ENCODE data around the gene GMNC.

Gene GMNC

DNA sequence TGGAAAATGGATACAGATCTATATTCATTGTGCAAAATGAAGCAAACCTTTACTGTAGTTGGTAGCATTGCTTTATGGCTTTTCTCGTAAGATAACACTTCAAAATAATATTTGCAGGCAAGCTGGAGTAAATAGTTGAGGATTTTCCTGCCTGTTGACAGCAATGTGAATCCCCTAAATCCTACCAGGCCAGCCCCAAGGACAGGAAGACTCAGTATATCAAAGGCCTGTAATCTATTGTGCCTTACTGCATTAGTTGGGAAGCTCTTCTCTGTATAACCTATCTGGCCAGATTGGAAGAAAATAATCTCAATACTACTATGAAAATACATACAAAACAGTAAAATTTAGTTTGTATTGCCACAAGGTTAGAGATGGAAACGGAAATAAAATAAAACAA is 4.6 kb upstream of the GMNC start:
- TF ChIP-seq, protein P1, sequence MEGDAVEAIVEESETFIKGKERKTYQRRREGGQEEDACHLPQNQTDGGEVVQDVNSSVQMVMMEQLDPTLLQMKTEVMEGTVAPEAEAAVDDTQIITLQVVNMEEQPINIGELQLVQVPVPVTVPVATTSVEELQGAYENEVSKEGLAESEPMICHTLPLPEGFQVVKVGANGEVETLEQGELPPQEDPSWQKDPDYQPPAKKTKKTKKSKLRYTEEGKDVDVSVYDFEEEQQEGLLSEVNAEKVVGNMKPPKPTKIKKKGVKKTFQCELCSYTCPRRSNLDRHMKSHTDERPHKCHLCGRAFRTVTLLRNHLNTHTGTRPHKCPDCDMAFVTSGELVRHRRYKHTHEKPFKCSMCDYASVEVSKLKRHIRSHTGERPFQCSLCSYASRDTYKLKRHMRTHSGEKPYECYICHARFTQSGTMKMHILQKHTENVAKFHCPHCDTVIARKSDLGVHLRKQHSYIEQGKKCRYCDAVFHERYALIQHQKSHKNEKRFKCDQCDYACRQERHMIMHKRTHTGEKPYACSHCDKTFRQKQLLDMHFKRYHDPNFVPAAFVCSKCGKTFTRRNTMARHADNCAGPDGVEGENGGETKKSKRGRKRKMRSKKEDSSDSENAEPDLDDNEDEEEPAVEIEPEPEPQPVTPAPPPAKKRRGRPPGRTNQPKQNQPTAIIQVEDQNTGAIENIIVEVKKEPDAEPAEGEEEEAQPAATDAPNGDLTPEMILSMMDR (IDR thresholded peaks at IDR 0.05; ENCODE audit: borderline replicate concordance, control extremely low read depth, extremely low read depth, insufficient read depth, missing control alignments) = no peak
- in situ Hi-C loops (cut with MboI; ENCODE audit: low sequenced_read_pairs, unreplicated experiment) = no loop called here
- no peak for DNase-seq (ENCODE audit: low spot score)

DNA sequence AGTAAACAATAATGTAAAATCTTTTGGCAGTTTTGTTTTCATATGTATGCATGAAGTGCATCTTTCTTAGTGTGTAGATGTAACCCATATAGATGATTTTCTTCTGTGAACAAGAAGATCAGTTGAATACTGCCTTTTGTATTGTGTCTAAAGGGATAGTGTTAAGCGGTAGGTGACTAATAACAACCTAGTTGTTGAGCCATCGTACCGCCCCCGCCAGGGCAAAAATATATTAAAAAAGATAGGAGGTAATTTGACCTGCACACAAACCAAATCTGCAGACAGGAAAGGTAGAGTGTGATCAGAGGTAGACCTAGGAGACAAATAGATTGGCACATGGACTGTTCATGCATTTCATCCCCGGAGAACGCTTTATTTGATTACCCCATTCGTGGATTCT is 3.3 kb upstream of the GMNC start:
- no peak for DNase-seq (ENCODE audit: low spot score)
- in situ Hi-C loops (cut with MboI; ENCODE audit: low sequenced_read_pairs, unreplicated experiment) = no loop called here

DNA sequence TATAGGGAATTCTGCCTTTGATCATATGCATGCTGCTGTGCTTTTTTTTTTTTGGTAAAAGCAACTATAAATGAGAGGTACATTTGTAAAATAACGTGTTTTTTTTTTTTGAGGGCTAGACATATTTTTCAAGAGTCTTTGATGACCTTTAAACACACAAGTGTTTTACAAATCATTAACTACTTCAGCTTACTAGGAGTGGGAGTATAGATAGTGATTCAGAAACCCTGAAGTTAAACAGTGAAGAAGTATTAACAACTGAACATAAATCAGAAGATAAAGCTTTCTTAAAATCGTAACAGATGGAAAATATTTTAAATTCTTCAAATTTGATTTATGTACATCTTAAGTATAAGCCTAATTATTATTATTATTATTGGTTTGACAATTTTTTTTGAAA is 2.9 kb upstream of the GMNC start:
- no peak for DNase-seq (ENCODE audit: low spot score)
- in situ Hi-C loops (cut with MboI; ENCODE audit: low sequenced_read_pairs, unreplicated experiment) = no loop called here
- TF ChIP-seq, protein P1 (IDR thresholded peaks at IDR 0.05; ENCODE audit: borderline replicate concordance, control extremely low read depth, extremely low read depth, insufficient read depth, missing control alignments) = no peak

More for the DNA sequence above, 3.3 kb upstream of the GMNC start:
- TF ChIP-seq, protein P1 (IDR thresholded peaks at IDR 0.05; ENCODE audit: borderline replicate concordance, control extremely low read depth, extremely low read depth, insufficient read depth, missing control alignments) = no peak

DNA sequence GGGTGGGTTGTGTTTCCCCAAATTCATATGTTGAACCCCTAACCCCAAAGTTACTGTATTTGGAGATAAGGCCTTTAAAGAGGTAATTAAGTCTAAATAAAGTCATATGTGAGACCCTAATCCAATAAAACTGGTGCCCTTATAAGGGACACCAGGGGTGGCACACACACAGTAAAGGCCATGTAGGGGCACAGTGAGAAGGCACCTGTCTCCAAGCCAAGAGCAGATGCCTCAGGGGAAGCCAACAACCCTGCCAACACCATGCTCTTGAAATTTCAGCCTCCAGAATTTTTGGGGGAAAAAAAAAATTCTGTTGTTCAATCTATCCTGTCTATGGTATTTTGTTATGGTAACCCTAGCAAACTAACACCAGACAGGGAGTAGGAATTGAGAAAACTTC is 1.5 kb upstream of the GMNC start:
- DNase-seq (ENCODE audit: low spot score) = no peak
- TF ChIP-seq, protein P1 (IDR thresholded peaks at IDR 0.05; ENCODE audit: borderline replicate concordance, control extremely low read depth, extremely low read depth, insufficient read depth, missing control alignments) = no peak
- in situ Hi-C loops (cut with MboI; ENCODE audit: low sequenced_read_pairs, unreplicated experiment) = no loop called here

DNA sequence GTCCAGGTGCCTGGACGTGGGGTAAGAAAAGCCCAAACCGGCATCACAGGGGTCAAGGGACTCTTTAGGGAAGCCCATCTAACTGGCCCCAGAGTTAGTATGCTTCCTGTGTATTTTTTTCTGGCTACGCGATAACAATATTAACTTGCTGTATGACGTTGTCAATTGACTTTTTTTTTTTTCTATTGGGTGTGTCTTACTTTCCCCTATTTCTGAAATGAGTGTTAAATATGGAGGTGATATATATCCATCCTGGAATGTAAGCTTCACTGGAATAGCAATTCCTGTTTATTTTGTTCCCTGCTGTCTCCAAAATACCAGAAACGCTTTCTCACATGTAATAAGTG is 598 bp upstream of the GMNC start:
- no peak for DNase-seq (ENCODE audit: low spot score)
- in situ Hi-C loops (cut with MboI; ENCODE audit: low sequenced_read_pairs, unreplicated experiment) = no loop called here
- TF ChIP-seq, protein P1 (IDR thresholded peaks at IDR 0.05; ENCODE audit: borderline replicate concordance, control extremely low read depth, extremely low read depth, insufficient read depth, missing control alignments) = no peak

DNA sequence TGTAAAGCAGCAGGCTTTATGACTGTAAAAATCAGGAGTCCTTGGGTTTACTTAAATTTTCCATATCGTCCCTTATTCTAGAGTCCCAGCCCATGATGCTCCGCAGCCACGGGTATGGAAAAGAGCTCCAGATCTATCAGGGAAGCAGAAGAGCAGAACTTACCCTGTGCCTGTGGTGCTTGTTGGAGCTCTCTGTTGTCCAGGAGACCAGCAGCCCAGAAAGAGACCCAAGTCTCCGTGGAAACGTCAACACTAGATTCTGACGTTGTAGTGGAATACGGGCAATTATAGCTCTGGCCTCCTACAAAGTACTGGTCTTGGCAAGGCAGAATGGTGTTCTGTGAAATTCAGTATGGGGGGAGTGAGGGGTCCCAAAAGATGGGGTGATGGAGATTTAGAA is 2.0 kb downstream of the GMNC start:
- TF ChIP-seq, protein P1 (IDR thresholded peaks at IDR 0.05; ENCODE audit: borderline replicate concordance, control extremely low read depth, extremely low read depth, insufficient read depth, missing control alignments) = no peak
- in situ Hi-C loops (cut with MboI; ENCODE audit: low sequenced_read_pairs, unreplicated experiment) = no loop called here
- no peak for DNase-seq (ENCODE audit: low spot score)

DNA sequence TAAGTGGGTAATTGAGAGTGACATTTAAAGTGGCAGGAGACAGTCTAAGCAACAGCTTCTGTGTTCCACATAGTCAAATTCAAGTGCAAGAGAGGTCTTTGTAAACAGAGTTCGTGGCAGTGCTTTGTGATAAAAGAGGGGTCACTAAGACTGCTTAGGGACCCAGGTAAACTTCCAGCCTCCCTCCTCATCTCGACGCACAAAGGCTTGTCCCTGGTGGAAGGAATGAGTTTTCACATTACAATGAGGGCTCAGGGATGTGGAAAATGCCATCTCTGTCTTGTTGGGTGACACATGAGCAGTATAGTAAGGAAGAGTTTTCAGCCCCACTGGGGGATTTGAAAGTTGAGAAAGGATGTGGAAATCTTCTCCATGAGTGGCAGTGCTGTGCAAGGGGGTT is 7.3 kb downstream of the GMNC start:
- in situ Hi-C loops (cut with MboI; ENCODE audit: low sequenced_read_pairs, unreplicated experiment) = no loop called here
- TF ChIP-seq, protein P1 (IDR thresholded peaks at IDR 0.05; ENCODE audit: borderline replicate concordance, control extremely low read depth, extremely low read depth, insufficient read depth, missing control alignments) = no peak
- DNase-seq (ENCODE audit: low spot score) = no peak

Measured in GM13976 (cell line).